GM21786 (cell line): ENCODE measurements around the gene IQSEC1.
"Not testable (repeated sequence)": the region's sequence is repeated elsewhere in the genome, so short reads cannot be mapped to it uniquely, and the experiment has no call there.

Experiments
- ATAC-seq: cut with Tn5 transposase; IDR thresholded peaks from one replicate; pipeline ENCODE4 v1.9.1; 2021; ENCODE audit not compliant: unreplicated experiment

The IQSEC1 gene

GRCh38 chr3:12882336-12883310, 190.6 kb downstream of the IQSEC1 start:
- ATAC-seq = no peak

GRCh38 chr3:12881858-12882257, 191.4 kb downstream of the IQSEC1 start:
- ATAC-seq = peak; percentile 63

DNA sequence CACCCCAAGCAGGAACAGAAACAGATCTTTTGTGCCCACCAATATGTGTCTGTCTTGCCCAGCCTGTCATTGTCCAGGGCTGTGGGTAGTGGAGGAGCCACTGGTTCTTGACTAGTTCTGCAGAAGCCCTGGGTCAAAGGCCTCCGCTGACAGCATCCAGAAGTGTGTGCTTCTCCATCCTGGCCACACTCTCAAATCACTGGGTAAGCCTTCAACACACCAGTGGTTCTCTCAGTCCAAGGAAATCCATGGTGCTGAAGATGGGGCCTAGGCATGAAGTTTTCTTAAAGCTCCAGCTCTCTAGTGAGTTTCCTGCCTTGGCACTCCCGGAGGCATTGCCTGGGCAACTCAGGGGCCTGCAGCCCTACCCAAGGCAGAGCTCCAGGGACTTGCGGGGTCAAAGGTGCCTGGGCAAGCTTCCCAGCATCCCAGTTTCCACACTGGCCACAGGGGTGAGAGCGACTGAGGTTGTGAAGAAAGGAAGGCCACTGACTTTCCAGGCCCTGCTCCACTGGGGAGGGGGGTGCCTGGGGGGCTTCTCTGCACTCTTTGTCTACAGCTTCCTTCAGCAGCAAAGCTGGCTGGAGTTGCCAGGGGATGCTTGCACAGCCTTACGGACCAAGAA, 193.9 kb downstream of the IQSEC1 start:
- ATAC-seq = no peak

GRCh38 chr3:12878758-12879157, 194.5 kb downstream of the IQSEC1 start:
- not testable (repeated sequence) for ATAC-seq

DNA sequence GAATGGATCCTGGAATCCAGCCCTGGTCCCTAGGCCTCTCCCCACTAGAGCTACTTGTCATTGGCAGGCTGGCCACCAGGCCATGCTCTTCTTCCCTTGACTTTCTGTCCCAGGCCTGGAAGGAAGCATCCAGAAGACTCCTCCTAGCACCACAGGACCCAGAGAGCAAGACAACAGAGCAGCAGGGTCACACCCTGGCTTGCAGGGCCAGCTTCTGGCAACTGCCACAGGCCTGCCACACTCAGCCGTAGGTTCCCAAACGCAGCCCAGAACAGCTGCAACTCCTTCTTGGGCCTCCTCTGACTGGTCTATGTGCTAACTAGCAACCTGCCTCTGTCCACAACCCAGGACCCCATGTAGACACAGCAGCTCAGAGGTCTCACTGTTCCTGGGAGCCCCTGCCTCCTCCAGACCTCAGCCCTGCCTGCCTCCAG, 195.1 kb downstream of the IQSEC1 start:
- ATAC-seq = no peak

GRCh38 chr3:12877040-12877439, 196.2 kb downstream of the IQSEC1 start:
- ATAC-seq = no peak

- no peak for ATAC-seq
Measured at GRCh38 chr3:12875857-12876836, 197.1 kb downstream of the IQSEC1 start.

GRCh38 chr3:12871404-12871983, 201.7 kb downstream of the IQSEC1 start:
- ATAC-seq = no peak

DNA sequence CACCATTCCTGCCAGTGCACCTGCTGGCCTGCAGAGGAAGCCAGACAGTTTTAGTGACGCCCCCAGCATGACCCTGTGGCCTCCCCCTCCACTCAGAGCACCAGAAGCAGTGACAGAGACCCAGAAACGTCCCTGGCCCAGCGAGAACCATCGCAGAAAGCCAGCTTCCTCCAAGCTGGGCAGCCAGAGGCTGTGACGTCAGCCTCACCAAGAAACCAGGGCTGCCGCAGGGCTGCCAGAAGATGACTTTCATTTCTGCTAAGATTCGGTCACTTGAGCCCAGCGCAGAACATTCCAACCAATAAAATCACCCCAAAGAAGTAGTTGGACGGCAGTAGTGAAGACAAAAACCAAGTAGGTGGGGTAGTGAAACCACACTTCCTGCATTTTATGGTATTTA, 202.3 kb downstream of the IQSEC1 start:
- no peak for ATAC-seq

GRCh38 chr3:12869035-12869621, 204.1 kb downstream of the IQSEC1 start:
- peak; percentile 65 for ATAC-seq

DNA sequence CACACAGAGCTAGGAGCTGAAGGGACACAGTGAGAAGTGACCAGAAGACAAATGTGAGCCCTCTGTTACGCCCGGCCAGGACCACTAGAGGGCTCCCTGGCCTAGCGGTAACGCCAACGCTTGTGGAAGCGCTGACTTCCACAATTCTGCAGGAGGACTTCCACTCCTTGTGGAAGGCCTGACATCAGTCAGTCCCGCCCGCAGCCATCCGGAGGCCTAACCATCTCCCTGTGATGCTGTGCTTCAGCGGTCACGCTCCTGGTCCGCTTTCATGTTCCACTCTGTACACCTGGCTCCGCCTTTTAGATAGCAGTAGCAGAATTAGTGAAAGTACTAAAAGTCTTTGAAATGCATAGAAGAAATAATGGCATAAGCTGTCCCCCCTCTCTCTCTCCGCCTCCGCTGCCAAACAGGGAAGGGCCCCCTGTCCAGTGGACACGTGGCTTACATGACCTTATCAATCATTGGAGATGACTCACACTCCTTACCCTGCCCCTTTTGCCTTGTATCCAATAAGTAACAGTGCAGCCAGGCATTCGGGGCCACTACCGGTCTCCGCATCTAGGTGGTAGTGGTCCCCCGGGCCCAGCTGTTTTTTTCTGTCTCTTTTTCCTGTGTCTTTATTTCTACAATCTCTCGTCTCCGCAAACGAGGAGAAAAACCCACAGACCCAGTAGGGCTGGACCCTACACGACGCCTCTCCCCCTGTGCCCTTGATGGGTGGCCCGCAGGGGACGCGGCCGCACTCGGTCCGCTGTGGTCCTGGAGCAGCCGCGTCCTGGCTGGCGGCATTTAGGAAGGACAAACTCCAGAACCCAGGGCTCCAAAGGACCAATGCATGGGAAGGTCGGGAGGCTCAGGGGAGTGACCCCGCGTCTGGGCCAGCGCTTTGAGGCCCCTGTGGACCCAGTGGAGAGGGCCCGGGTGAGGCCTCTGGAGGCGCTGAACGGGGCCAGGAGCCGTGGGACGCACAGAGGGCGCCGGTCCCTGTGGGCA, 204.9 kb downstream of the IQSEC1 start:
- ATAC-seq = peak; percentile 54

- no peak for ATAC-seq
Measured at GRCh38 chr3:12866836-12867235, 206.4 kb downstream of the IQSEC1 start.

- ATAC-seq = no peak
Measured at GRCh38 chr3:12865271-12865670, 208.0 kb downstream of the IQSEC1 start.

DNA sequence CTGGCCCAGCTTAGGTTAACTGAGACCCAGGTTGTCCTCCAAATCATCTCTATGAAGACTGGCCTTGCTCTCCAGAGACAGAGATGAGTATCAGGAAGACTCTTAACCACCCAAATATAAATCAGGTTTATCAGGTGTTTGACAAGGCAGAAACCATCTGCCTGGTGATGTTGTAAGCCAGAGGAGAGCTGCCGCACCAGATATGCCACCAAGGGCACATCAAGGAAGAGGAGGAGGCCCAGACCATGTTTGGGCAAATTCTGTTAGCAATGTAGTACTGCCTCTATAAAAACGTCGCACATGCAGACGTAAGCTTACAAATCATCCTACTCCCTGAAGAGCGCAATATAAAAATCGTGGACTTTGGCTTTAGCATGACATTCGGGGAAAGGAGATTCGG, 210.8 kb downstream of the IQSEC1 start:
- no peak for ATAC-seq

GRCh38 chr3:12861611-12862010, 211.6 kb downstream of the IQSEC1 start:
- ATAC-seq = no peak

DNA sequence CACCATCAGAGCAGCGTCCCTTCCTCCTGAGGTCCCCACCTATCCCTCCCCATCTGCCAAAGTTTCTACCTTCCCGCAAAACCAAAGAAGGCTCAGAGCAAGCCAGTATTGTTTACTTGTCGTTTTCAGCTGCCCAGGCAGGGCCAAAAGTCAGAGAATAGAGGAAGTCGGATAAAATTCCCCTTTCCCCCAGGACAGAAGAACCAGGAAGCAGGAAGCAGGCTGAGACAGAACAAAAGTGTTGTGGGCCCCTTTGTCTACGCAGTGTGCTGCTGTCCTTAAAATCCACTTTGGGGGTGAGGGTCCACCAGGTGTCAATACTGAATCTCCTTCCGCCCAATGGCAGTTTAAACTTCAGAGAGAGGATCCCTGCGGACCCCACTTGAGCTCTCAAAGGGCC, 213.4 kb downstream of the IQSEC1 start:
- ATAC-seq = no peak

DNA sequence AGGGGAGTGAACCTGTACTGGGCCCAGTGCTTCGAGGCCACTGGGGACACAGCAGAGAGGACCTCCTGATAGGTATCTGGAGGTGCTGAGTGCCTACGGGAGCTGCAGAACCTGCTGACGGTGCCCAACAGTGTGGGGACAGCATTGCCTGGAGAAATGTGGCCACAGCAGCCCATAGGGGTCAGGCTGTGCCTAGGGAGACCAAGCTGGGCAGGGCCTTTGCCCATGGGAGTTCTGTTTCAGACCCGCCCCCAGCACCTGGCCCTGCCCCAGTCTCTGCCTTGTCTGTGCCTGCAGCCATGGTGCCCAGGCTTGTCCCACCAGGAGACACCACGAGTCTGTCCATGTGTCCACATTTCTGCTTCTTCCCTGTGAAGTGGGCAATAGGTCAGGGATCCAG, 216.6 kb downstream of the IQSEC1 start:
- ATAC-seq = no peak

DNA sequence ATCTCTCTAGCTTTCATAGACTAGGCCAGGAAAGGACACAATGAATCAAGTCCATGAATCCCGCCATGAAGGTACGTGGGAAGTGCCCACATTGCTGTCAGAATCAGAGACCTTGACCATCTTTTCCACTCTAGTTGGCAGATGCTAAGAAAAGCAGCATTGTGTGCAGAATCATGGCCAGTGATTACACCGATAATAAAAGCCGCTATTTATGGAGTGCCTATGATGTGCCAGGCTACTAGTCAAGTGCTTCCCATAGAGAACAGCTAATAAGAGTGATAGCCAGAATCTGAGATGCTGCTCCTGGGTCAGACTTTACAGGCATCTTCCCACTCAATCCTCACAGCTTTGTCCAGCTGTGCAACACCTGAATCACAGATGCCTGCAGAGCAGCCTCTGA, 218.7 kb downstream of the IQSEC1 start:
- no peak for ATAC-seq

DNA sequence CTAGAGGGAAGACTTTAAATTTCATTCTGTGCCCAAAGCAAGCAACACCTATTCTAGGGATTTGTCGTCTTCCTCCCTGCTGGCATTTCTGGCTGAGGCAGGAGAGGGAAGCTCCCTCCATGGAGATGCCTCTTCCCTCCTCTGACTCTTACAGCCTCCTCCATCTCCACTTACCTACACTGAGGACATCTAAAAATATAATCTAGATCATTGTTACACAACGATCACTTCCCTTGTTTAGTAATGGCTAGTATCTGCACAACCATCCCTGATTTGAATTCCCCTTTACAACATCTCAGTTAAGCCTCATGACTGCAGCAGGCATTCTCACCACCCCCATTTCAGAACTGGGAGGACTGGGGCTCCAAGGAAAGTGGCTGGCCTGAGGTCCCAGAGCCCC, 219.4 kb downstream of the IQSEC1 start:
- ATAC-seq = not testable (repeated sequence)
